ENCODE data around the gene FCGR3A. TPM values are rescaled to one million over a fixed set of nuclear protein-coding genes. Genes with fewer than 3 reads are reported as not detected.
A peak's percentile ranks its signal among the peaks of the same experiment; 100 is the strongest.
"Not testable (repeated sequence)": the region's sequence is repeated elsewhere in the genome, so short reads cannot be mapped to it uniquely, and the experiment has no call there.

Gene FCGR3A
- total RNA-seq, 1 donor from 2014 or later = 3.4 TPM

DNA sequence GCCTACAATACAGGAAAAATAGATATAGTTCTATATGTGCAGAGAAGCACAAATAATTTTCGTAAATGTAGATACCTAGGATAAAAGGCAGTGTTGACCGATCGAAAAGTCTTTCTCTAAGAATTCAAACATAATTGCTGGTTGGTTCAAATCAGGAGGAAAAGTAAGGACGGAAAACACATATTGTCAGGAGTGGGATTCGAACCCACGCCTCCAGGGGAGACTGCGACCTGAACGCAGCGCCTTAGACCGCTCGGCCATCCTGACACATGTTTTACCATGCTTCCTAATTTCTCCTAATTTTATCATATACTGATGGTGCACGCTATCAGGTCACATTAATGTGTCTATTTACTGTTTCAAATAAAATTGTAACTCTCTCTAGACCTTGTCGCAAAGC lies 19.5 kb downstream of the FCGR3A start:
- DNase-seq = peak; percentile 85

DNA sequence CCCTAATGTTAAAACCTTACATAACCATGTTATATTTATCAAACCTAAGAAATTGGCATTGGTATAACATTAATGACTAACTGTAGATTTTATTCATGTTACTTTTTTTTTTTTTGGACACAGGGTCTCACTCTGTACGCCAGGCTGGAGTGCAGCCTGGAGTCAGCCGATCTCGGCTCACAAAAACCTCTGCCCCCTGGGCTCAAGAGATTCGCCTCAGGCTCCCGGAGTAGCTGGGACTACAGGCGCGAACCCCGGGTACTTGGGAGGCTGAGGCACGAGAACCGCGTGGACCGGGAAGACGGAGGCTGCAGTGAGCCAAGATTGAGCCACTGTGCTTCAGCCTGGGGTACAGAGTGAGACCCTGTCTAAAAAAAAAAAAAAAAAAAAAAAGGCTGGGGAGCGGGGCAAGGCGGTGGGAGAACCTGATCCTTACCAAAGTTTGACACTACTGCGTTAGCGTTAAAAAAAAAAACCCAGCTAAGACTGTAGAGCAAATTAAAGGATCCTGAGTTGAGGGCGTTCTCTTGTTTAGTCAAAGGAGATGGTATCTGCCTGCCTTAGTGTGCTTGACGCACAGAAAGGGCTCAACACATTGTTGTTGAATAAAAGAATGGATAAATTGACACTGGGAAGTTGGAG lies 20.0 kb downstream of the FCGR3A start:
- not testable (repeated sequence) for DNase-seq

- not testable (repeated sequence) for DNase-seq
Measured at GRCh38 chr1:161528550-161528949, 21.1 kb downstream of the FCGR3A start.

DNA sequence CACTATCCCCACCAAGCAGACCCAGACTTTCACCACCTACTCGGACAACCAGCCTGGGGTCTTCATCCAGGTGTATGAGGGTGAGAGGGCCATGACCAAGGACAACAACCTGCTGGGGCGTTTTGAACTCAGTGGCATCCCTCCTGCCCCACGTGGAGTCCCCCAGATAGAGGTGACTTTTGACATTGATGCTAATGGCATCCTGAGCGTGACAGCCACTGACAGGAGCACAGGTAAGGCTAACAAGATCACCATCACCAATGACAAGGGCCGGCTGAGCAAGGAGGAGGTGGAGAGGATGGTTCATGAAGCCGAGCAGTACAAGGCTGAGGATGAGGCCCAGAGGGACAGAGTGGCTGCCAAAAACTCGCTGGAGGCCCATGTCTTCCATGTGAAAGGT lies 23.7 kb downstream of the FCGR3A start:
- DNase-seq = not testable (repeated sequence)

DNA sequence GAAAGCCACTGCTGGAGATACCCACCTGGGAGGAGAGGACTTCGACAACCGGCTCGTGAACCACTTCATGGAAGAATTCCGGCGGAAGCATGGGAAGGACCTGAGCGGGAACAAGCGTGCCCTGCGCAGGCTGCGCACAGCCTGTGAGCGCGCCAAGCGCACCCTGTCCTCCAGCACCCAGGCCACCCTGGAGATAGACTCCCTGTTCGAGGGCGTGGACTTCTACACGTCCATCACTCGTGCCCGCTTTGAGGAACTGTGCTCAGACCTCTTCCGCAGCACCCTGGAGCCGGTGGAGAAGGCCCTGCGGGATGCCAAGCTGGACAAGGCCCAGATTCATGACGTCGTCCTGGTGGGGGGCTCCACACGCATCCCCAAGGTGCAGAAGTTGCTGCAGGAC lies 24.3 kb downstream of the FCGR3A start:
- not testable (repeated sequence) for DNase-seq

DNA sequence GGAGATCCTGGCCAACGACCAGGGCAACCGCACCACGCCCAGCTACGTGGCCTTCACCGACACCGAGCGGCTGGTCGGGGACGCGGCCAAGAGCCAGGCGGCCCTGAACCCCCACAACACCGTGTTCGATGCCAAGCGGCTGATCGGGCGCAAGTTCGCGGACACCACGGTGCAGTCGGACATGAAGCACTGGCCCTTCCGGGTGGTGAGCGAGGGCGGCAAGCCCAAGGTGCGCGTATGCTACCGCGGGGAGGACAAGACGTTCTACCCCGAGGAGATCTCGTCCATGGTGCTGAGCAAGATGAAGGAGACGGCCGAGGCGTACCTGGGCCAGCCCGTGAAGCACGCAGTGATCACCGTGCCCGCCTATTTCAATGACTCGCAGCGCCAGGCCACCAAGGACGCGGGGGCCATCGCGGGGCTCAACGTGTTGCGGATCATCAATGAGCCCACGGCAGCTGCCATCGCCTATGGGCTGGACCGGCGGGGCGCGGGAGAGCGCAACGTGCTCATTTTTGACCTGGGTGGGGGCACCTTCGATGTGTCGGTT lies 24.8 kb downstream of the FCGR3A start:
- not testable (repeated sequence) for DNase-seq

DNA sequence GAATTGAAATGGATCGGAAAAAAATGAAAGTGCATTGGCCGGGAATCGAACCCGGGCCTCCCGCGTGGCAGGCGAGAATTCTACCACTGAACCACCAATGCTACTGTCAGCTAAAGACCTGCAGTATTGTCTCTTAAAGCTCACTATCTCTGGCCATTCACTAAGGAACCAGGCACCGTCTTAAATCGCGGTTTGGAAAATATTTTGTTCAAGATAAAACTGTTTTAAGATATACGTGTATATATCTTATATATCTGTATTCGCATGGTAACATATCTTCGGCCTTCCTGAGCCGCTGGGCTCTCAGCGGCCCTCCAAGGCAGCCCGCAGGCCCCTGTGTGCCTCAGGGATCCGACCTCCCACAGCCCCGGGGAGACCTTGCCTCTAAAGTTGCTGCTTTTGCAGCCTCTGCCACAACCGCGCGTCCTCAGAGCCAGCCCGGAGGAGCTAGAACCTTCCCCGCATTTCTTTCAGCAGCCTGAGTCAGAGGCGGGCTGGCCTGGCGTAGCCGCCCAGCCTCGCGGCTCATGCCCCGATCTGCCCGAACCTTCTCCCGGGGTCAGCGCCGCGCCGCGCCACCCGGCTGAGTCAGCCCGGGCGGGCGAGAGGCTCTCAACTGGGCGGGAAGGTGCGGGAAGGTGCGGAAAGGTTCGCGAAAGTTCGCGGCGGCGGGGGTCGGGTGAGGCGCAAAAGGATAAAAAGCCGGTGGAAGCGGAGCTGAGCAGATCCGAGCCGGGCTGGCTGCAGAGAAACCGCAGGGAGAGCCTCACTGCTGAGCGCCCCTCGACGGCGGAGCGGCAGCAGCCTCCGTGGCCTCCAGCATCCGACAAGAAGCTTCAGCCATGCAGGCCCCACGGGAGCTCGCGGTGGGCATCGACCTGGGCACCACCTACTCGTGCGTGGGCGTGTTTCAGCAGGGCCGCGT lies 25.5 kb downstream of the FCGR3A start, which contains the start of gene HSPA6:
TSS of gene HSPA6 (plus strand) at position 724 of the 925 bp plus-strand sequence. CDS start at position 843, 119 bp downstream.
- DNase-seq = peak; percentile 95

DNA sequence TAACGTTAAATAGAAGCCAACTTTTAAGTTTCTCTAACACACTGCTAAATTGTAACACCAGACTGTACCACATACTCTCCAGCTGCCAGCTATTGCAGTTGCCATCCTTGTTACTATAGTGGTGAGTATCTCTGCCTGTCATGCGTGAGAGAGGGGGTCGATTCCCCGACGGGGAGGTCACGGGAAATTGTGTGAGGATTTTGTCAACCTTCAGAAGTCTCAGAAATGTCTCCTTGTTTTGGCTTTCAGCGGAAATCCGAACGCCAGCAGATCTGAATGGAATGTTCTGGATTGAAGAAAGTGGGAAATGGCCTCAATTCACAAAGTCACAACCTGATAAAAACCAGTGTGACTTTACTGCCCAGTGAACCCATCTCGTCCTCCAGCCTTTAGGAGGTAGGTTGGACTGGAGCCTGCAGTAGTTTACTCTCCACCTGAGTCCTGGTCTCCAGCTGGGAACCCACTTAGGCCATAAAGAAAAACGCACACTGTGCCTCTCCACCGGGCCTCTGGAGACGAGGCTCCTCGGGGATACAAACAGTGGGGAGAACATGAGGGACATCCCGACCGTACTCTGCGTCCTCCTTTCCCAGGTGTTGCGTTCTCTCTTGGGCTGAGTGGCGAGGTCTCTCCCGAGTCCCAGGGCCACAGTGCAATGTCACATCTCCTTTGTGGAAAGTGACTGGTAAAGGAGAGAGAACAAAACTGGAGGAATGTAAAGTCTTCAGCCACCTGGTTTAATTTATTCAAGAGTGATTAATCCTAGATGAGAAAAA lies 26.4 kb downstream of the FCGR3A start:
- not testable (repeated sequence) for DNase-seq

- not testable (repeated sequence) for DNase-seq
Measured at GRCh38 chr1:161513953-161514352, 35.7 kb downstream of the FCGR3A start.

DNA sequence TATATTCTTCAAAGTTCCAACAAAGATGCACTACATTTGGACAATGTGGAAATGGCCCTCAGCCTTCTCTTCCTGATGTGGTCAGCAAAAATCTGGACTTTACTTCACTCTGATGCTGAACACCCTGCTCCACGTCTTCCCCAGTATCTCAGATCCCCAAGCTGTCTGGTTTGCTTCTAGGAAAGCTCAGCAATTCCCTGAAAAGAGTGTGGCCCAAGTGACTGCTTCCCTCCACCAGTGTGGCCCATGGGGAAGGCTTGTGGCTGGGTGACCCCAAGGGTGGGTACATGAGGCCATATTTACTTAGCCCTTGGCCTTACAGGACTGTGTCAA lies 36.2 kb downstream of the FCGR3A start:
- DNase-seq = not testable (repeated sequence)

GRCh38 chr1:161512636-161513447 lies 36.8 kb downstream of the FCGR3A start:
- not testable (repeated sequence) for DNase-seq

DNA sequence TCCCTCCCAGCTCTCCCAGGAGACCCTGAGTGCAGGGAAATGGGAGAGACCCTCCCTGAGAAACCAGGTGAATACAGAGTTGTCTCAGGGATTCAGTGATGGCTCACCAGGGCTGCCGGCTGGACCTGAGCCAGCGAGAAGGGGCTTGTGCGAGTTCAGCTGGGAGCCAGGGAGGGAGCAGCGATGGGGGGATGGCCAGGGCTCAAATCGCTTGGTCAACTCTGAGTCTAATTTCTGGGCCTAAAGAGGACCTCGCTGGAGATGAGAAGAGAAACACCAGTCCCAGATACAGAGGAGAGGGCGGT lies 37.9 kb downstream of the FCGR3A start:
- DNase-seq = no peak

GRCh38 chr1:161511018-161511755 lies 38.4 kb downstream of the FCGR3A start:
- peak; percentile 13 for DNase-seq

GRCh38 chr1:161510477-161510876 lies 39.1 kb downstream of the FCGR3A start:
- DNase-seq = no peak

GRCh38 chr1:161506336-161507223 lies 43.0 kb downstream of the FCGR3A start:
- DNase-seq = peak; percentile 12

GRCh38 chr1:161505686-161506085 lies 43.9 kb downstream of the FCGR3A start:
- DNase-seq = no peak

DNA sequence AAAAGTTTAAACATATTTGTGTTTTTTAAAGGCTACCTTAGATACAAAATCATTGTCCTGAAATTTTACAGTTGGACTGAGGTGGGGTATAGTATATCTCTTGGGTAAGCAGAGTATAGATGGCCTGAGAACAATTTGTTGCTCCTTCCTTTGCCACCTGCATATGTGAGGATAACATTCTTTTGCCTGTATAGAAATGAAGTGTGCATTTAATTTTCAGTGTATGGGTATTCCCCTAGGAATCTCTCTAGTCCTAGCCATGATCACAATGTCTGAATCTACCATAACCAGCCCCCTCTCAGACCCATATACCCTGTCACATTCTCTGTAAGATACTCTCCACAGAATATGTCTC lies 46.2 kb downstream of the FCGR3A start:
- no peak for DNase-seq

GRCh38 chr1:161502641-161503393 lies 46.8 kb downstream of the FCGR3A start:
- DNase-seq = no peak

GRCh38 chr1:161502181-161502580 lies 47.4 kb downstream of the FCGR3A start:
- DNase-seq = no peak

Measured in tongue (tissue), 2 donors.